GM23338 (cell line): Measurements from ENCODE around the gene INHBC. TPM values are rescaled to one million over a fixed set of nuclear protein-coding genes. Genes with fewer than 3 reads are reported as not detected.

Experiments used
- ATAC-seq: fragments of 200-7000 bp; cut with Tn5 transposase; 3 replicates; pipeline ENCODE4 v1.9.1; 2020
- DNase-seq: peaks from one replicate; pipeline ENCODE4 v3.0.0-alpha.2; 2015; ENCODE audit warnings: low spot score
- H2AFZ ChIP-seq: fragments of 200-600 bp; sonication (generic); 2 replicates; pipeline ENCODE4 v1.8.0; 2016; ENCODE audit warnings: antibody characterized with exemption, mild to moderate bottlenecking, moderate library complexity
- H3F3A ChIP-seq: fragments of 200-600 bp; sonication (generic); replicated peaks from 2 replicates; pipeline ENCODE4 v1.8.0; 2017; ENCODE audit warnings: antibody characterized with exemption, mixed run types, low read depth
- H3K27ac ChIP-seq: fragments of 200-600 bp; sonication (generic); 2 replicates; pipeline ENCODE4 v1.6.1; 2016; ENCODE audit warnings: low read depth
- H3K27me3 ChIP-seq: fragments of 200-600 bp; sonication (generic); 2 replicates; pipeline ENCODE4 v1.8.0; 2016; ENCODE audit warnings: mild to moderate bottlenecking, mixed run types, moderate library complexity; ENCODE audit not compliant: insufficient read depth
- H3K36me3 ChIP-seq: fragments of 200-600 bp; sonication (generic); 2 replicates; pipeline ENCODE4 v1.8.0; 2016; ENCODE audit warnings: mild to moderate bottlenecking; ENCODE audit not compliant: insufficient read depth
- H3K4me1 ChIP-seq: fragments of 200-600 bp; sonication (generic); 2 replicates; pipeline ENCODE4 v1.8.0; 2016; ENCODE audit warnings: mild to moderate bottlenecking, moderate library complexity; ENCODE audit not compliant: insufficient read depth
- H3K4me2 ChIP-seq: fragments of 200-600 bp; sonication (generic); 2 replicates; pipeline ENCODE4 v1.7.1; 2017; ENCODE audit warnings: mixed run types
- H3K4me3 ChIP-seq: fragments of 200-600 bp; sonication (generic); 2 replicates; pipeline ENCODE4 v1.6.1; 2016; ENCODE audit warnings: mixed run types
- H3K79me2 ChIP-seq: fragments of 200-600 bp; sonication (generic); replicated peaks from 2 replicates; pipeline ENCODE4 v1.8.0; 2017; ENCODE audit warnings: mild to moderate bottlenecking; ENCODE audit not compliant: insufficient read depth
- H3K9me2 ChIP-seq: fragments of 200-600 bp; sonication (generic); 2 replicates; pipeline ENCODE4 v1.8.0; 2017; ENCODE audit not compliant: insufficient read depth
- H4K20me1 ChIP-seq: fragments of 200-600 bp; sonication (generic); replicated peaks from 2 replicates; pipeline ENCODE4 v1.8.0; 2017; ENCODE audit warnings: mild to moderate bottlenecking; ENCODE audit not compliant: insufficient read depth
- H3K27ac Mint-ChIP-seq: 2 replicates; pipeline ENCODE4 v1.8.0; 2020; ENCODE audit warnings: inconsistent platforms, mild to moderate bottlenecking, moderate library complexity, mixed read lengths
- H3K27me3 Mint-ChIP-seq: 3 replicates; pipeline ENCODE4 v1.8.0; 2022; ENCODE audit warnings: low read depth, mild to moderate bottlenecking, moderate library complexity, mixed read lengths, inconsistent platforms; ENCODE audit not compliant: insufficient read depth, poor library complexity
- H3K36me3 Mint-ChIP-seq: 3 replicates; pipeline ENCODE4 v1.8.0; 2021; ENCODE audit warnings: low read depth, mild to moderate bottlenecking, inconsistent platforms, moderate library complexity, mixed read lengths
- H3K4me1 Mint-ChIP-seq: 3 replicates; pipeline ENCODE4 v1.8.0; 2020; ENCODE audit warnings: mild to moderate bottlenecking, inconsistent platforms, mixed read lengths
- H3K4me3 Mint-ChIP-seq: 3 replicates; pipeline ENCODE4 v1.8.0; 2021; ENCODE audit warnings: moderate library complexity, mild to moderate bottlenecking, inconsistent platforms, mixed read lengths
- H3K9me3 Mint-ChIP-seq: 3 replicates; pipeline ENCODE4 v1.8.0; 2020; ENCODE audit warnings: moderate library complexity, mild to moderate bottlenecking, inconsistent platforms, mixed read lengths
- CREB1 ChIP-seq: fragments of 250-450 bp; sonication (Bioruptor Pico); IDR thresholded peaks from 2 replicates; pipeline ENCODE4 v1.5.0; 2020; ENCODE audit warnings: low read depth, mild to moderate bottlenecking, moderate library complexity
- EZH2 ChIP-seq: fragments of 200-600 bp; sonication (generic); IDR thresholded peaks from one replicate; pipeline ENCODE4 v1.8.0; 2017; ENCODE audit warnings: antibody characterized with exemption, mild to moderate bottlenecking, low read depth; ENCODE audit not compliant: unreplicated experiment
- EZH2phosphoT487 ChIP-seq: fragments of 200-600 bp; sonication (generic); IDR thresholded peaks from one replicate; pipeline ENCODE4 v1.8.1; 2018; ENCODE audit warnings: antibody characterized with exemption; ENCODE audit not compliant: unreplicated experiment
- NANOG ChIP-seq: IDR thresholded peaks from 2 replicates; pipeline ENCODE4 v1.6.1; 2016; ENCODE audit warnings: antibody characterized with exemption, borderline replicate concordance
- polyA plus RNA-seq: library from polyadenylated mRNA; unstranded; fragments of >200 nt; fragmentation: Nextera tagmentation; extraction: Ambion mirVana; gene quantifications from 2 replicates; pipeline ENCODE4 v1.2.1, GENCODE V29; 2016
- total RNA-seq: library from RNA; depleted of rRNA; stranded (reverse); fragments of >200 nt; shearing (Covaris generic); gene quantifications from 2 replicates; pipeline ENCODE4 v1.2.3, GENCODE V29; 2014
- TF ChIP-seq, protein P1 (sequence below): fragments of 250-450 bp; sonication (Bioruptor Pico); IDR thresholded peaks from 2 replicates; pipeline ENCODE4 v1.5.0; 2020; ENCODE audit warnings: mild to moderate bottlenecking, moderate library complexity
- TF ChIP-seq, protein P2 (sequence below): IDR thresholded peaks from one replicate; pipeline ENCODE4 v1.6.1; 2018; ENCODE audit warnings: antibody characterized with exemption; ENCODE audit not compliant: unreplicated experiment
- TF ChIP-seq, protein P3 (sequence below), 2 experiments: fragments of 200-600 bp in 1 of 2; sonication (generic) in 1 of 2; conservative IDR thresholded peaks; 2 replicates each; pipeline versions ENCODE4 v1.5.1 to v1.6.1; 2016 to 2017; ENCODE audit warnings: antibody characterized with exemption in 2 of 2, low read depth in 2 of 2, mild to moderate bottlenecking in 2 of 2, moderate library complexity in 1 of 2

Gene INHBC
- total and polyA plus RNA-seq, 2 experiments from 2014 or later: 0.53 TPM; not detected in 1

DNA sequence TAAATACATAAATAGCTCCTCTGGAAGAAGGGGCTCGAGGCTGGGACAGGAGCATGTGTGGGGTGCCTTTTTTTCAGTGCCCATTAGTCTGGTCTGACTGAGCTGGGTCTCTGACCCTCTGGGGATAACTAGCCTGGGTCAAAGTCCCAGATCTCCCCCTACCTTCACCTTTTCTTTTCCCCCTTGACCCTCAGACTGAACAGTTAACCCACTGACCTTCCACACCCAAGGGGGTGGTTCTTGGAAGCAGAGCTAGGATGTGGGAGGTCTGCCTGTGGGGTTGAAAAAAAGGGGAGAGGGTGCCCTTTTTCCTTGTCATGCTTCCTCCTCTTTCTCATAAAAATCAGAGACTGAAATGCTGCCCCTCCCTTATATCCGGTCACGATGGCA lies 24.1 kb downstream of the INHBC start (continued):
- TF ChIP-seq, protein P1, sequence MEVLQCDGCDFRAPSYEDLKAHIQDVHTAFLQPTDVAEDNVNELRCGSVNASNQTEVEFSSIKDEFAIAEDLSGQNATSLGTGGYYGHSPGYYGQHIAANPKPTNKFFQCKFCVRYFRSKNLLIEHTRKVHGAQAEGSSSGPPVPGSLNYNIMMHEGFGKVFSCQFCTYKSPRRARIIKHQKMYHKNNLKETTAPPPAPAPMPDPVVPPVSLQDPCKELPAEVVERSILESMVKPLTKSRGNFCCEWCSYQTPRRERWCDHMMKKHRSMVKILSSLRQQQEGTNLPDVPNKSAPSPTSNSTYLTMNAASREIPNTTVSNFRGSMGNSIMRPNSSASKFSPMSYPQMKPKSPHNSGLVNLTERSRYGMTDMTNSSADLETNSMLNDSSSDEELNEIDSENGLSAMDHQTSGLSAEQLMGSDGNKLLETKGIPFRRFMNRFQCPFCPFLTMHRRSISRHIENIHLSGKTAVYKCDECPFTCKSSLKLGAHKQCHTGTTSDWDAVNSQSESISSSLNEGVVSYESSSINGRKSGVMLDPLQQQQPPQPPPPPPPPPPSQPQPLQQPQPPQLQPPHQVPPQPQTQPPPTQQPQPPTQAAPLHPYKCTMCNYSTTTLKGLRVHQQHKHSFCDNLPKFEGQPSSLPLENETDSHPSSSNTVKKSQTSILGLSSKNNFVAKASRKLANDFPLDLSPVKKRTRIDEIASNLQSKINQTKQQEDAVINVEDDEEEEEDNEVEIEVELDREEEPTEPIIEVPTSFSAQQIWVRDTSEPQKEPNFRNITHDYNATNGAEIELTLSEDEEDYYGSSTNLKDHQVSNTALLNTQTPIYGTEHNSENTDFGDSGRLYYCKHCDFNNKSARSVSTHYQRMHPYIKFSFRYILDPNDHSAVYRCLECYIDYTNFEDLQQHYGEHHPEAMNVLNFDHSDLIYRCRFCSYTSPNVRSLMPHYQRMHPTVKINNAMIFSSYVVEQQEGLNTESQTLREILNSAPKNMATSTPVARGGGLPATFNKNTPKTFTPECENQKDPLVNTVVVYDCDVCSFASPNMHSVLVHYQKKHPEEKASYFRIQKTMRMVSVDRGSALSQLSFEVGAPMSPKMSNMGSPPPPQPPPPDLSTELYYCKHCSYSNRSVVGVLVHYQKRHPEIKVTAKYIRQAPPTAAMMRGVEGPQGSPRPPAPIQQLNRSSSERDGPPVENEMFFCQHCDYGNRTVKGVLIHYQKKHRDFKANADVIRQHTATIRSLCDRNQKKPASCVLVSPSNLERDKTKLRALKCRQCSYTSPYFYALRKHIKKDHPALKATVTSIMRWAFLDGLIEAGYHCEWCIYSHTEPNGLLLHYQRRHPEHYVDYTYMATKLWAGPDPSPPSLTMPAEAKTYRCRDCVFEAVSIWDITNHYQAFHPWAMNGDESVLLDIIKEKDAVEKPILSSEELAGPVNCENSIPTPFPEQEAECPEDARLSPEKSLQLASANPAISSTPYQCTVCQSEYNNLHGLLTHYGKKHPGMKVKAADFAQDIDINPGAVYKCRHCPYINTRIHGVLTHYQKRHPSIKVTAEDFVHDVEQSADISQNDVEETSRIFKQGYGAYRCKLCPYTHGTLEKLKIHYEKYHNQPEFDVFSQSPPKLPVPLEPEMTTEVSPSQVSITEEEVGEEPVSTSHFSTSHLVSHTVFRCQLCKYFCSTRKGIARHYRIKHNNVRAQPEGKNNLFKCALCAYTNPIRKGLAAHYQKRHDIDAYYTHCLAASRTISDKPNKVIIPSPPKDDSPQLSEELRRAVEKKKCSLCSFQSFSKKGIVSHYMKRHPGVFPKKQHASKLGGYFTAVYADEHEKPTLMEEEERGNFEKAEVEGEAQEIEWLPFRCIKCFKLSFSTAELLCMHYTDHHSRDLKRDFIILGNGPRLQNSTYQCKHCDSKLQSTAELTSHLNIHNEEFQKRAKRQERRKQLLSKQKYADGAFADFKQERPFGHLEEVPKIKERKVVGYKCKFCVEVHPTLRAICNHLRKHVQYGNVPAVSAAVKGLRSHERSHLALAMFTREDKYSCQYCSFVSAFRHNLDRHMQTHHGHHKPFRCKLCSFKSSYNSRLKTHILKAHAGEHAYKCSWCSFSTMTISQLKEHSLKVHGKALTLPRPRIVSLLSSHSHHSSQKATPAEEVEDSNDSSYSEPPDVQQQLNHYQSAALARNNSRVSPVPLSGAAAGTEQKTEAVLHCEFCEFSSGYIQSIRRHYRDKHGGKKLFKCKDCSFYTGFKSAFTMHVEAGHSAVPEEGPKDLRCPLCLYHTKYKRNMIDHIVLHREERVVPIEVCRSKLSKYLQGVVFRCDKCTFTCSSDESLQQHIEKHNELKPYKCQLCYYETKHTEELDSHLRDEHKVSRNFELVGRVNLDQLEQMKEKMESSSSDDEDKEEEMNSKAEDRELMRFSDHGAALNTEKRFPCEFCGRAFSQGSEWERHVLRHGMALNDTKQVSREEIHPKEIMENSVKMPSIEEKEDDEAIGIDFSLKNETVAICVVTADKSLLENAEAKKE: no peak

DNA sequence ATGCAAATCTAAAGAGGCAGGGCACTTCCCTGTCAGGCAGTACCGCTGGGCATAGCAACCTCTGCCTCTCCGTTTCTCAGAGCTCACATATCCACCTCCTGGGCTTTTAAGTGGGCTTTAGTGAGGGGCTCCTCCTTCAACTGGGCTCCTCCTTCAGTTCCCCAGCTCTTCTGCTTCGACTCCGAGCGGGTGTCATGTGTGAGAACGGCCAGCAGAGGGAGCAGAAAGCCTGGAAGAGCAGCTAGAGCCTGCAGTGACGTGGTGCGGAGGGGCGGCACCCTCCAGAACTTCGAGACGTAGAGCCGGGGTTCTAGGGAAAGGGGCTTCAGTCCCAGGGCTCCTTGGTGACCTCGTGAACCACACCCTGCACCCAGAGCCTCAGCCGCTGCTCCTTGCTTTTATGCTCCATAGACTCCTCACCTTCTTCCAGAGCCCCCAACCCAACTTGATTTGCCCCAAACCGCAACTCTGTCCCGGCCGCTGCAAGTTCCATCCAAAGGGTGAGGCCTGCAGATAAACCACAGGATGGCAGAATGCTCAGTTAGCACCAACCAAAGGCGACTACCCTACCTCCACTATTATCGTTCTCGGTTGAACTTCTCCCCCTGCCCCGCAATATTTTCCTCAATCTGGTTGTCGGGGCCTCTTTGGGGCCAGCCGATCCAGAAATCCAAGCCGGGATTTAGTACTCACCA lies 24.6 kb downstream of the INHBC start:
- no peak overlapping the region for H2AFZ ChIP-seq
- no peaks in the 10 kb centered on the region for H3K9me2 ChIP-seq
- H3K36me3 Mint-ChIP-seq: peaks cover 23% of the 10 kb centered on the region
- H3K4me1 Mint-ChIP-seq: peaks cover 52% of the 10 kb centered on the region
- H3K36me3 ChIP-seq: no peaks in the 10 kb centered on the region
- H3K27ac Mint-ChIP-seq: peak overlapping the region; percentile 98
- peaks cover 45% of the 10 kb centered on the region for H3K27me3 Mint-ChIP-seq
- H4K20me1 ChIP-seq: no peaks in the 10 kb centered on the region; the same call in 1 of the 2 replicates
- no peaks in the 10 kb centered on the region for H3K27me3 ChIP-seq
- peak overlapping the region; percentile 100 for H3K4me2 ChIP-seq
- peaks cover 23% of the 10 kb centered on the region for H3K79me2 ChIP-seq
- H3K4me1 ChIP-seq: peaks cover 40% of the 10 kb centered on the region
- peaks cover 25% of the 10 kb centered on the region for H3F3A ChIP-seq
- H3K4me3 Mint-ChIP-seq: peak overlapping the region; percentile 82
- H3K27ac ChIP-seq: peak overlapping the region; percentile 83
- DNase-seq (peak; percentile 99), ATAC-seq (peak; percentile 18)
- H3K9me3 Mint-ChIP-seq: no peaks in the 10 kb centered on the region
- peak overlapping the region; percentile 97 for H3K4me3 ChIP-seq
- TF ChIP-seq, protein P2, sequence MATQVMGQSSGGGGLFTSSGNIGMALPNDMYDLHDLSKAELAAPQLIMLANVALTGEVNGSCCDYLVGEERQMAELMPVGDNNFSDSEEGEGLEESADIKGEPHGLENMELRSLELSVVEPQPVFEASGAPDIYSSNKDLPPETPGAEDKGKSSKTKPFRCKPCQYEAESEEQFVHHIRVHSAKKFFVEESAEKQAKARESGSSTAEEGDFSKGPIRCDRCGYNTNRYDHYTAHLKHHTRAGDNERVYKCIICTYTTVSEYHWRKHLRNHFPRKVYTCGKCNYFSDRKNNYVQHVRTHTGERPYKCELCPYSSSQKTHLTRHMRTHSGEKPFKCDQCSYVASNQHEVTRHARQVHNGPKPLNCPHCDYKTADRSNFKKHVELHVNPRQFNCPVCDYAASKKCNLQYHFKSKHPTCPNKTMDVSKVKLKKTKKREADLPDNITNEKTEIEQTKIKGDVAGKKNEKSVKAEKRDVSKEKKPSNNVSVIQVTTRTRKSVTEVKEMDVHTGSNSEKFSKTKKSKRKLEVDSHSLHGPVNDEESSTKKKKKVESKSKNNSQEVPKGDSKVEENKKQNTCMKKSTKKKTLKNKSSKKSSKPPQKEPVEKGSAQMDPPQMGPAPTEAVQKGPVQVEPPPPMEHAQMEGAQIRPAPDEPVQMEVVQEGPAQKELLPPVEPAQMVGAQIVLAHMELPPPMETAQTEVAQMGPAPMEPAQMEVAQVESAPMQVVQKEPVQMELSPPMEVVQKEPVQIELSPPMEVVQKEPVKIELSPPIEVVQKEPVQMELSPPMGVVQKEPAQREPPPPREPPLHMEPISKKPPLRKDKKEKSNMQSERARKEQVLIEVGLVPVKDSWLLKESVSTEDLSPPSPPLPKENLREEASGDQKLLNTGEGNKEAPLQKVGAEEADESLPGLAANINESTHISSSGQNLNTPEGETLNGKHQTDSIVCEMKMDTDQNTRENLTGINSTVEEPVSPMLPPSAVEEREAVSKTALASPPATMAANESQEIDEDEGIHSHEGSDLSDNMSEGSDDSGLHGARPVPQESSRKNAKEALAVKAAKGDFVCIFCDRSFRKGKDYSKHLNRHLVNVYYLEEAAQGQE: no peak
- no peak for TF ChIP-seq EZH2phosphoT487
- peak; percentile 91 for TF ChIP-seq CREB1 (CRISPR knock-in tag)
- peak; percentile 33 for TF ChIP-seq EZH2
- TF ChIP-seq NANOG: no peak
- TF ChIP-seq, protein P3, sequence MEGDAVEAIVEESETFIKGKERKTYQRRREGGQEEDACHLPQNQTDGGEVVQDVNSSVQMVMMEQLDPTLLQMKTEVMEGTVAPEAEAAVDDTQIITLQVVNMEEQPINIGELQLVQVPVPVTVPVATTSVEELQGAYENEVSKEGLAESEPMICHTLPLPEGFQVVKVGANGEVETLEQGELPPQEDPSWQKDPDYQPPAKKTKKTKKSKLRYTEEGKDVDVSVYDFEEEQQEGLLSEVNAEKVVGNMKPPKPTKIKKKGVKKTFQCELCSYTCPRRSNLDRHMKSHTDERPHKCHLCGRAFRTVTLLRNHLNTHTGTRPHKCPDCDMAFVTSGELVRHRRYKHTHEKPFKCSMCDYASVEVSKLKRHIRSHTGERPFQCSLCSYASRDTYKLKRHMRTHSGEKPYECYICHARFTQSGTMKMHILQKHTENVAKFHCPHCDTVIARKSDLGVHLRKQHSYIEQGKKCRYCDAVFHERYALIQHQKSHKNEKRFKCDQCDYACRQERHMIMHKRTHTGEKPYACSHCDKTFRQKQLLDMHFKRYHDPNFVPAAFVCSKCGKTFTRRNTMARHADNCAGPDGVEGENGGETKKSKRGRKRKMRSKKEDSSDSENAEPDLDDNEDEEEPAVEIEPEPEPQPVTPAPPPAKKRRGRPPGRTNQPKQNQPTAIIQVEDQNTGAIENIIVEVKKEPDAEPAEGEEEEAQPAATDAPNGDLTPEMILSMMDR (conservative IDR thresholded peaks at IDR 0.05; ENCODE audit: low read depth in 2 of 2): peak; percentile 88 to 95
